ENCODE measurements around the gene QTRT2.

The QTRT2 gene

DNA sequence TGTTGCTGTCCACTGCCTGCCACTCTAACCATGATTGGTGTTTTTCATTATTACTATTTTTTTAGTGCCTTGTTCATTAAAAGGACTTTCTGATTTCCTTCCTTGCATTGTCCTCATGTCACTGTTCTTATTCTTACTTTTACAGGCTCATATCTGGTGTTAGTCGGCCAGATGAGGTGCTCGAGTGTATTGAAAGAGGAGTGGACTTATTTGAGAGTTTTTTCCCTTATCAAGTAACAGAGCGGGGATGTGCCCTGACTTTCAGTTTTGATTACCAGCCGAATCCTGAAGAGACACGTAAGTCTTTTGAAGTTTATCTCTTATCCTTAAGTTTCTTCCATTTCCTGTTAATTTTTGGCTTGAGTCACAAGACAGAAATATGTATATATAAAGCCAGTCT lies 23.2 kb downstream of the QTRT2 start:
- DNase-seq = no peak

DNA sequence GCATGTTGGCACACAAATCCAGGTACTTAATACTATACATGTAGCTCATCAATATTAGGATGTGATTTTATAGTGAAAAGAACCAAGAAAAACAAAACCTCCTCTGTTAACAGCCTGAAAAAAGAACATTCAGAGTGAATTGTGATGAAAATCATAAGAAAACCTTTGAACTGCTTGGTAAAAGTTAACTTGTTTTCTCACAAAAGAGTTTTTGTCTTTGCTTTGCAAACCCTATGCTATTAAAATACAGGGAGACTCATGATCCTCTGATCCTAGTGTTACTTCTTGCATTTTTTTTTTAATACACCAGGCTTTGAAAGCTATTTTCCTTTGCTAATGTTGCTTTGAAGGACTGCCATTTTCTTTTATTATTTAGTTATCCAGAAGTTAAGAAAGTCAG lies 23.7 kb downstream of the QTRT2 start:
- no peak for DNase-seq

DNA sequence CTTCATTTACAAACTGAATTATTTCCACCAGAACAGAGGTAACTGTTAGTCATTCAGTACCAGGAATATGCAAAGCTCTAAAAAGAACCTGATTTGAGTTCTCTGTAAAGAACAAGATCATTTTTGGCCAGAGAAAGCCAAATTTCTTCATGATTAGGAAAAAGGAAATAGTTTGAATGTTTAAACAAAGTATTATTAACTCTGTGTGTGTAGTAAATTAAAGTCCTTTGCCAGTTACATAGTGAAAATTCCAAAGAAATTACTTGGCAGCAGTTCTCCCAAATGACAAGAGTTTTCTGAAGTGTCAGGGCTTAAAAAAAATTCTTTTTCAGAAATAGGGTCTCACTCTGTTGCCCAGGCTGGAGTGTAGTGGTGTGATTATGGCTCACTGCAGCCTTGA lies 24.5 kb downstream of the QTRT2 start:
- DNase-seq = no peak

DNA sequence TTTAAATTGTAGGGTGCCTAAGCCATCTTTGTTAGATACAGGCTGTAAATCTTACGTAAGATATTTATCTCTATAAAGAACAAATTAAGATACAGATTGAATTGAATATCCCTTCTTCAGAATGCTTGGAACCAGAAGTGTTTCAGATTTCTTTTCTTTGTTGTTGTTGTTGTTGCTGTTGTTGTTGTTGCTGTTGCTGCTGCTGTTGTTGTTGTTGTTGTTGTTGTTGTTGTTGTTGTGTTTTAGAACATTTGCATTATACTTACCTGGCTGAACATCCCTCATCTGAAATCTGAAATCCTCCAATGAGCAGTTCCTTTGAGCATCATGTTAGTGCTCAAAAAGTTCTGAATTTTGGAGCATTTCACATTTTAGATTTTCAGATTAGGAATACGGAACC lies 26.6 kb downstream of the QTRT2 start:
- no peak for DNase-seq

DNA sequence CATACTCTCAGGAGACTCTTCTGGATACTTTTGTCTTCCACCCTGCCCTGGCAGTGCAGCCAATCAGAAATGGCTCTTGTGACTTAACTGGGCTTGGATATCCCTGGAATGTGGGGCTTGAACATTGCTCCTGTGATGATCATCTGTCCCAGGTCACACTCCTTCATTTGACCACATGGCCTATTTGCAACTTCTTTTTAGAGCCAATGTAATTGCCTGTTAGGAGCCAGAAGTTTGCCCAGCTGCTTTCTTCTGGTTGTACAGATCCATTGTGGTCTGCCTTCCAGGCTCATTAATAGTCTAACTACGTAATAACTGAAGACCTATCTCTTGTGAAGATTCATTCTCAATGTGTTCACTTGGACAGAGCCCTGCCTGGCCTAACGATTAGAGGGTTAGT lies 29.8 kb downstream of the QTRT2 start:
- no peak for DNase-seq

DNA sequence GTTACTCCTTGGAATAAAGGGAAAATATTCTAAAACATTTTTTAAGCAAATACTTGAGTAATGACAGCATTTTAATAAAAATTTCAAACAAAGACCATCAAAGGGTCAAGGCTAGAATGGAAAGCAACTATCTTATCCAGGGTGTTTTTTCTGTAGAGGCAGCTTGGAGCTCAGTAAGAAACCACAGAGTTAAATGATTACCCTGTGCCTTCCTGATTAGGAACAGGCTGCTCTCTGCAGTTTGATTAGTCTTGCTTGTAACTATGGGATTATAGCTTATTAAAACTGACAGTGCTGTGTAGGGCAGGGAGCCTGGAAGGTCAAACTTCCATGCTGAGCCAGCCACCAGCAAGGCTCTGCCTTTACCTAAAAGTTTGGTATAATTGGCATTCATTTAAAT lies 33.1 kb downstream of the QTRT2 start:
- no peak for DNase-seq

DNA sequence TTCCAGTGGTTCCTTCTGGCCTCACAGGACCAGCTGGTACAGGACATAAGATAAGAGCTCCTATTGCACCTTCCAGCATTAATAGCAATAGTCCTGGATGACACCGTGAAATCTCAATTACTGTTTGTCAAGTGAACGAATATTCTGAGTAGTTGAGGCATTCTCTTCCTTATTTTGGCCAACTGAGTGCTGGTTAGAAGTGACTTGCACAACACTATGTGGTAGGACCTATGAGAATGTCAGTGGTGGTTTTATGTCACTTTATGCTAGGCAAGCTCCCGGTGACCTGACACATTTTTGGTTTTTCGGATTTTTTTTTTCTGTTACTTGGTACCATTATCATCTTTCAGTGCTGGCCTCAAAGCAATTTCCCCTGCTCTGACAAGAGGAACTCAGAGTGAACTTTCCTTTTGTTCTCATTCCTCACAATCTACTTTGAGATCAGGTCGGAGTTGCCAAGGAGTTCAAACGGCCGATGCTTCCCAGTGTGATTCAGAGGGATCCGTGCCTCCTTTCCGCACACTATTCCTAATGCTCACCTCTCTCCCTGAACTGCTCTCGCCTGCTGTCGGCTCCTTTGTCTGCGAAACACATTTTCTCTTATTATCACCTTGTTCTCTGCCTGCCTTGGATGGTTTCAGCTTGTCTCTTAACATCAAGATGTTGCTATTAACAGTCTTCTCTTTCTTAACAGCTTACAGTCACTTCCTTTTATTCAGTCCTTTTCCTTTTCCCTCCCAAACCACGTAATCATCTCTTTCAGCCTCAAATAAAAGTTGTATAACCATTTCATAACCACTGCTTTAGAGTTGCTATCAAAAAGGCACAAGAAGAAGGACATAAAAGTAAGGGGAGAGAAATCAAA lies 35.8 kb downstream of the QTRT2 start:
- DNase-seq = no peak

DNA sequence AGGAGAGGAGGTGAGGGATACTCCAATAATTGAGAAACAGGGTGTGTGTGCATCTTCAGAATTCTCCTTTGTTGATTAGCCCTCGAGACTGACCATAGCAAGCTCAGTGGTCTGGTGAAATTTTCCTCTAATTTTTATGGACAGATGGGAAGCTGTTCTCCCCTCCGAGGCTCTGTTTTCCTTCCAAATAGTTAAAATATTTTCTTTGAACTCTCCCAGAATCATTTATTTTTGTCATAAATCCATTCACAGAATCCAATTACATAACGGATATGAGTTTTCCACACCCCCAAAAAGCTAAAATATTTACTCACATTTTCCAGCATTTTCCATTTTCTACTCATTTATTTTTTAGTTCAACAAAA lies 36.5 kb downstream of the QTRT2 start:
- DNase-seq = no peak

DNA sequence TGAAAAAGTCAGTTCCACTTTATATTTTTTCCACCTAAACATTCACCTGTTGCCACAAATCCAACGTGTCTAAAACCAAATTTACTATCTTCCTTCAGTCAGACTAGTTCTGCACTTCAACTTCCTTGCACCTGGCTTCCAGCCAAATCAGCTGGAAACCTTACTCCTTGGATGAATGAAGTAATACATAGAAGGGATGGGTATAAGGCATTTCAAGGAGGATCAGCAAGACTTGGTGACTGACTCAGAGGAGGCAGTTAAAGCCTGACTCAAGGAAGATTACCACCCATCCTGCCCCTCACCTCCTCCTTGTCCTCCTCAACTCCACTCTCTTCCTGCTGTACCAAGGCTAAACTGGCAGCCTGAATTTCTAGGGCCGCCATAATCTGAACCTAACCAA lies 37.1 kb downstream of the QTRT2 start:
- no peak for DNase-seq

DNA sequence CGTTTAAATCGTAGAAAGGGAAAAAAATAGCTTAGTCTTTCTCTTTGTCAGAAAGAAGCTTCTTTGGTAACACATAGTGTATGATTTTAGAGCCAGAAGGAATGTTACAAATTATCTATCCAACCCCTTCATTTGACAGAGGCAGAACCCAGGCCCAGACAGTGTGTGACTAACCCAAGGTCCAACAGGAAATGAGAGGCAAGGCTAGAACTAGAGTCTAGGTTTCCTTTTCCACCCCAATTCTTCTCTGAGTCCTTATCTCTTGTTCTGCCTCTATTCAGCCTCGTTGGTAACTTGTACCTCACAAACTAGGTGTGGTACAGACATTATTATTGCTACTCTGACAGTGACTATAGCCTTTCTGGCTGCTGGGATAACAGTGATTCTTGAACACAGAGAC lies 39.3 kb downstream of the QTRT2 start:
- no peak for DNase-seq

DNA sequence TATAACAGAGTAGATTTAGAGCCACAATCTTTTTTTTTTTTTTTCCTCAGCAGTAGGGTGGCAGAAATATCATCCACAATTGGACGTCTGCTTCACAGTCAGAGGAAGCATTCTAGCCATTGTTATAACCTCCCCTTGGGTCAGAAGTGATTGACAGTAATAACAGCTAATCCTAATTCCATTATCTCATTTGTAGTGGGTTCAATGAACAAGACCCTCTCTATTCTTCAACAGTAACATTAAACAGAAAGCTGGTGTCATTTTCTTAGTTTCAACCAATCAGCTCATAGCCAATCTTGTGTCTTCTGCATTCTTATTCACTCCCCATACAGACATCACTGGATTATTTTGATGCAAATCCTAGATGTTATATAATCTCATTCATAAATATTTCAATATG lies 44.6 kb downstream of the QTRT2 start:
- no peak for DNase-seq

DNA sequence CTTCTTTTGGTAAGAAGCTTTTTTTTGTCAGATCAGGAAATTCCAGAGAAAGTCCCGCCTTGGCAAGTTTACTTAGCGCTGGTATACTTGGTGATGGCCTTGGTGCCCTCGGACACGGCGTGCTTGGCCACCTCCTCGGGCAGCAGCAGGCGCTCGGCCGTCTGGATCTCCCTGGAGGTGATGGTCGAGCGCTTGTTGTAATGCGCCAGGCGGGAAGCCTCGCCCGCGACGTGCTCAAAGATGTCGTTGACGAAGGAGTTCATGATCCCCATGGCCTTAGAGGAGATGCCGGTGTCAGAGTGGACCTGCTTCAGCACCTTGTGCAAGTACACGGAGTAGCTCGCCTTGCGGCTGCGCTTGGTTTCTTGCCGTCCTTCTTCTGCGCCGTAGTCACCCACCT lies 46.6 kb downstream of the QTRT2 start:
- no peak for DNase-seq

DNA sequence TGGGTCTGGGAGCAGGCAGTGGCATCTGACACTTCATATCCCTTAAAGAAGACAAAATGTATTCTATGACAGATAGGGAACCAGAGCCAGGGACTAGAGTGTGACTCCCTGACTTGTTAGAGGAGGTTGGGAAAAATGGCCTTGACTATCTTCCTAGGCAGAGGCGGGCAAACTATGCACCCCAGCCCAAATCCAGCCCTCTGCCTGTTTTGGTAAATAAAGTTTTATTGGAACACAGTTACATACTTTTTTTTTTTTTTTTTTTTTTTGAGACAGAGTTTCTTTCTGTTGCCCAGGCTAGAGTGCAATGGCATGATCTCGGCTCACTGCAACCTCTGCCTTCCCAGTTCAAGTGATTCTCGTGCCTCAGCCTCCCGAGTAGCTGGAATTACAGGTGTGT lies 47.3 kb downstream of the QTRT2 start:
- DNase-seq = no peak

DNA sequence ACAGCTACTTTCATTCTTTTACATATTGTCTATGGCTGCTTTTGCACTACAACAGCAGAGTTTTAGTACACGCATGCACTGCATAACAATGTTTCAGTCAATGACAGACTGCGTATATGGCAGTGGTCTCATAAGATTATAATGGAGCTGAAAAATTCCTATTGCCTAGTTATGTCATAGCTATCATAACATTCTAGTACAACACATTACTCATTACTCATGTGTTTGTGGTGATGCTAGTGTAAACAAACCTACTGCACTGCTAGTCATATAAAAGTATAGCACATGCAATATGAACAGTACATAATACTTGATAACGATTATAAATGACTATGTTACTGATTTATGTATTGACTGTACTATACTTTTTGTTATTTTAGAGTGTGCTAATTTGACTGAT lies 47.9 kb downstream of the QTRT2 start:
- no peak for DNase-seq

DNA sequence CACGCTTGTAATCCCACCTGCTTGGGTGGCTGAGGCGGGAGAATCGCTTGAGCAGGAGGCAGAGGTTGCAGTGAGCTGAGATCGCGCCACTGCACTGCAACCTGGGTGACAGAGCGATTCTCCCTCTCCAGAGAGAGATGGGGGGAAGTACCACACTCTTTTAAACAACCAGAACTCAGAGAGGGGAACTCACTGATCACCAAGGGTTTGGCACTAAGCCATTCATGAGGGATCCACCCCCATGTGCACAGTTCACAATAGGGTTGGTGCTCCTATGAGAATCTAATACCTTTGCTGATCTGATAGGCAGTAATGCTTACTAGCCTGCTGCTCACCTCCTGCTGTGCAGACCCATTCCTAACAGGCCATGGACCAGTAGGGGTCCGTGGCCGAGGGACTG lies 51.6 kb downstream of the QTRT2 start:
- DNase-seq = no peak

DNA sequence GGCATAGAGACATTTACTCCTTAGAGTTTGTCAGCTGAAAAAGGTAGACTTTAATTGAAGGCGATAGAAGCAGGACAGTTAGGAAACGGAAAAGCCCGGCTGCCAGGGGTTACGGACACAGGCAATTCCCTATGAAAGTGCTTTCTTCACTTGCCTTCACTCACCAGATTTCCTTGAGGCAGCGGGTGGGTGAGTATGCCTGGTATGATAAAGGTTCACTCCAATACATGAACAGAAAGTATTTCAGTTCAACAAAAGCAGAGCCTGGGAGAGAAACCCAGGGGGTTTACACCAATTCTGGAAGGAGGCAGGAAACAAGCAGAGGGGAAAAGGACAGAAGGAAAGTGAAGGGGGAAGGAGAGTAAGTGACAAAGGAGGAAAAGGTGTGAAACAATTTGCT lies 53.9 kb downstream of the QTRT2 start:
- no peak for DNase-seq

DNA sequence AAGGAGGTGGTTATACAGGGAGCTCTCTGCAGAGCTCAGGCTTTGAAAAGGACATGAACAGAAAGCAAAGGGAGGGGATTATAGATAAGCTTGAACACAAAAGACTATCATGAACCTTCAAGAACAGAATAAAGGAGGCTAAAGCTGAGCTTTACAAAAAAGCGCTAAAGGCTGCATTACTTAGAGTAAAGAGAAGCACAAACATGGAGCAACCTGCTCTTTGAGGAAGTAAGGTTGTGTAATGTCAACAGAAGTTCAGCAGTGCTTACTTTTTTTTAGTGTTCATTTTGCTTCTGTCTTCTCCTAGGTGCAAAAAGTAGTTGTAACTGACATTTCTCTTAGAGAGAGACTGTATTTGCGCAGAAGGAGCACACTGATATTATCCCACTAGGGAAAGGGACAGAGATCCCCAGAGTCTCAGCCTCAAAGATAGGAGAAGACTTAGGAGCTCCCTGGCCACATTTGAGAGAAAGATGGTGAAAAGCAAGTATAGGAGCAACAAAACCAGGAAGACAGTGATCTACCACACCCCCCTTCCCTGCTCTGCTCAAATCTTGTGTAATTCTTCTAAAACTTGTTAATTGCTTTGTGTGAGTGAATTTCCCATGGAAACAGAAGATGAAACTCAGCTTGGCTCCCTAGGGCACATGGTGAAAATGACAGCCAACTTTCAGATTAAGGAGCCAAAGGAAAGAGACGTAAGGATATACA lies 54.7 kb downstream of the QTRT2 start:
- DNase-seq = no peak

DNA sequence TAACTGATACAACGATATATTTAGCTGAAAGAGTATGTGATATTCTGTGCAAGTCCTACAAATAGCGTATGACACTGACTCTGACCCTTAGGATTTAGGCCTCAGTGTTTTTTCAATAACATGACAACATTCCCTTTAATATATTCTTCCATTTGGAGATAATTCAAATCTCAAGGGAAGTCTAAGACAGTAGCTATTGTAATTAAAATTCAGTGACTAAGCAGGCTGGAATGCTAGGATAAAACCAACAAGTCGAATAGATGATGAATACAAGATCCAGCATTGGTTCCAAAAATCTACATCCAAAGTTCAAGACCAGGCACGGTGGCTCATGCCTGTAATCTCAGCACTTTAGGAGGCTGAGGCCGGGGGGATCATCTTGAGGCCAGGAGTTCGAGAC lies 56.2 kb downstream of the QTRT2 start:
- DNase-seq = no peak

DNA sequence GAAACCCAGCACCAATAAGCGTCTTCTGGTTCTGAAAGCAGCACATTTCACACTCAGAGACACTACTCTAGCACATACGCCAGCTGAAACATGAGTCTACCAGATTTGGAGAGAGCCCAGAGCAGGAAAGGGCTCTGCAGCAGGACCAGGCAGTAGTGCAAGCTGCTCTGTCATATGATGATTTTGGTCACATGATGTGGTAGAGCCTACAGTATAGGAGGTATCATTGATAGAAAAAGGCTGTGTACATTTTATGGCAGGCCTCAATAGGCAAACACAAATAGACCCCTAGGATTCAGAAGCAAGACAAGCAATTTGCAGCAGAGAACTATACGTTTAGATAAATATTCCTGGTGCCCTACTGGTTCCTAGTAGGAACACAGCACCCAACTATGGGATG lies 58.2 kb downstream of the QTRT2 start:
- DNase-seq = no peak

DNA sequence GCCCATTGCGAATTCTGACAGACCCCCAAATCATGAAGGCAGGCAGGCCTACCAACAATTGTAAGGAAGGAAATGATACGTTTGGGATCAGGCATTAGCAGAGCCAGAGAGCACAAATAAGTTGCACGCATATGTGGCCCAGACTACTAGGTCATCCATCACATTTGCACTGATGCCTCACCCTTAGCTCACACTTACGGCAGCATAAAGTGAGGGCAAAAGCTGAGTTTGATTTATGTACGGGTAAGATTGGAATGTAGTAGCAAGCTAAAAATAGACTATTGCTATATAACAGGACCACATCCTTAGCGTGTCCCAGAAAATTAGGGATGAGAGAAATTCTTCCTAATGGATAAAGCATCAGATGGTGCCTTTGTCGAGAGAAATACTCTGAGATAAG lies 58.6 kb downstream of the QTRT2 start:
- DNase-seq = no peak

DNA sequence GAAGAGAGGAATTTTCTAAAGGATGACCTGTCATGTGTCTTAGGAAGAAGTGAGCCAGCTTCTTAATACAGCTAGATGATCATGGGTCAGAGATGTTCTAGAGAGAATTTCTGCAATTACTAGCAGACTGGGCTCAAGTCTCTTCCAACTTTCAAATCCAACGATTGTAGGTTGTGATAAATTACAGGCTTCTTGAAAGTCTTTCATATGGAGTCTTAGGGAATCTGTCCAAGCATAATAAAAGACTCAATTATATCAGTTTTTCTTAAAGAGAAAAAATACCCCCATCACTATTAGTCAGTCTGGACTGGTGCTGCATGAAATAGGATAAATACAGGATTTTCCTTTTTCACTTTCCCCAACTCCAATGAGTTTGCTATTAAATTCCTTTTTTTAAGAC lies 63.2 kb downstream of the QTRT2 start:
- DNase-seq = no peak

DNA sequence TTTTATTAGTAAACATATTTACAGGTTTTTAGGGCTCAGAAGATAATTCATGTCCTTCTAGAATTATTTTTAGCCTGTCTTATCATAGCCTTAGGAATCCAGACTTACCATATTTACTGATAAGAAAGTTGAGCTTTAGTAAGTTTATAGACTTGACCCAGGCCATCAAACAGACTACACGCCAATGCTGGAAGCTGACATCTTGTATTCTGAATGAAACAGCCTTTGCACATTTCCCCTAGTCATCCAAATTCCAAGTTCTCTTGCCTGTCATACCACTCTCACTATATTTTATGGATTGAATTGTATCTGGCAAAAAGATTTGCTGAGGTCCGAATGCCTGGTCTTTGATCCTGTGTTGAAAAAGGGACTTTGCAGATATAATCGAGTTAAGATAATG lies 63.7 kb downstream of the QTRT2 start:
- DNase-seq = no peak

DNA sequence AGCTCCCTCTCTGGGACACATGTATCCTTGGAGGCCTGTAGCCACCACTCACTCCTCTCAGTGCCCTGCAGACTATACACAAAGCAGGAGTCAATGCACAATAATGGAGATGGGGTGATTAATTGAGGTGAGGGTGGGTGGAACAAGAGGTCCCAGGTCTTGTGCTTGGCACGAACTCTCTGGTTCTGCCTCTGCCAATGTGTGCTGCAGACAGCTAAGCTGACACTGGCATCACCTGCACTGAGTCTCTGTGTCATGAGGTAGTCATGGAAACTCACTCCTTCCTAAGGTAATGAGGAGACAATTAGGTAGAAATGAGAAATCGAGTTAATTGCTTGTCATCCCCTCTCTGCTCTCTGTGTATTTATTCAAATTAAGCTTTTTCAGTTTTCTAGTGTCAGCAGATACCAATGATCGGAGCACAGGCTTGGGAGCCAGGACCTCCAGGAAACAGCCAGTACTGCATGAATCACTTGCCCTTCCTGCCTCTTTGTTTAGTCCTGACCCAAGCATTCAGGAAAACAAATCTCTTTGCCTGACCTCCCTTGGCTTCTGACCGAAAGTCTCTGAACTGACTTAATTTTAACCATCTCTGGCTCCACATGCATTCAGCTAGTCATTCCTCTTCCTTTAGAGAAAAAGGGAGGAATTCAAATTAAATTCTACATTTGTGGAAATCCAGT lies 65.6 kb downstream of the QTRT2 start:
- no peak for DNase-seq

DNA sequence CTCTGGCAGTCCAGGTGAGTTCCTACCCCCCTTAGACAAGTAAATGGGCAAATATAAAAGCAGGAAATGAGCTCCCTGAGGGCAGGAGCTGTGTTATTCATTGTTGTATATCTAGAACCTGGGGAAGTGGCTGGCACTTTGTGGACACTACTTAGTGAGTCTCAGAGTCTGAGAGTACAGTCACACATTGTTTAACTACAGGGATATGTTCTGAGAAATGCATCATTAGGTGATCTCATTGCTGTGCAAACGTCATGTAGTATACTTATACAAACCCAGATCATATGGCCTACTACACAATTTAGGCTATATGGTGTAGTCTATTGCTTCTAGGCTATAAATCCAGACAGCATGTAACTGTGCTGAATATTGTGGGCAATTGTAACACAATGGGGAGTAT lies 69.9 kb downstream of the QTRT2 start:
- no peak for DNase-seq

Measured in activated CD4-positive, alpha-beta T cell treated with anti-CD3 and anti-CD28 coated beads for 48 hours (primary cell).